Measurements from ENCODE around the gene FAF2.
A peak's percentile ranks its signal among the peaks of the same experiment; 100 is the strongest.
"Not testable (repeated sequence)": the region's sequence is repeated elsewhere in the genome, so short reads cannot be mapped to it uniquely, and the experiment has no call there.

The FAF2 gene

GRCh38 chr5:176447978-176448608, at the start of gene FAF2:
TSS of gene FAF2 (plus strand) at chr5:176448385. CDS start at chr5:176448408, 23 bp downstream.
- peak; percentile 90 for DNase-seq (ENCODE audit: low read depth)

GRCh38 chr5:176400382-176401156, 47.6 kb upstream of the FAF2 start:
- DNase-seq (ENCODE audit: low read depth), result no peak

GRCh38 chr5:176401281-176402205, 46.6 kb upstream of the FAF2 start:
- no peak for DNase-seq (ENCODE audit: low read depth)

- DNase-seq (ENCODE audit: low read depth), result no peak
Measured at GRCh38 chr5:176405656-176406435, 42.3 kb upstream of the FAF2 start.

GRCh38 chr5:176406436-176407052, 41.6 kb upstream of the FAF2 start:
- no peak for DNase-seq (ENCODE audit: low read depth)

GRCh38 chr5:176407456-176408251, 40.5 kb upstream of the FAF2 start:
- no peak for DNase-seq (ENCODE audit: low read depth)

GRCh38 chr5:176408252-176408573, 40.0 kb upstream of the FAF2 start:
- not testable (repeated sequence) for DNase-seq (ENCODE audit: low read depth)

GRCh38 chr5:176408590-176408989, 39.6 kb upstream of the FAF2 start:
- DNase-seq (ENCODE audit: low read depth), result no peak

- no peak for DNase-seq (ENCODE audit: low read depth)
Measured at GRCh38 chr5:176409765-176410164, 38.4 kb upstream of the FAF2 start.

GRCh38 chr5:176410486-176411180, 37.6 kb upstream of the FAF2 start:
- no peak for DNase-seq (ENCODE audit: low read depth)

GRCh38 chr5:176412517-176413254, 35.5 kb upstream of the FAF2 start:
- no peak for DNase-seq (ENCODE audit: low read depth)

GRCh38 chr5:176413255-176413565, 35.0 kb upstream of the FAF2 start:
- DNase-seq (ENCODE audit: low read depth), result no peak

- no peak for DNase-seq (ENCODE audit: low read depth)
Measured at GRCh38 chr5:176413709-176414191, 34.4 kb upstream of the FAF2 start.

- DNase-seq (ENCODE audit: low read depth), result no peak
Measured at GRCh38 chr5:176414704-176415103, 33.5 kb upstream of the FAF2 start.

- DNase-seq (ENCODE audit: low read depth), result no peak
Measured at GRCh38 chr5:176415240-176415951, 32.8 kb upstream of the FAF2 start.

- DNase-seq (ENCODE audit: low read depth), result peak; percentile 82
Measured at GRCh38 chr5:176415952-176416924, 31.9 kb upstream of the FAF2 start, which contains the start of gene CLTB. TSS of gene CLTB (minus strand) at chr5:176416539. CDS start at chr5:176416363, 176 bp downstream.

- DNase-seq (ENCODE audit: low read depth), result no peak
Measured at GRCh38 chr5:176416965-176417364, 31.2 kb upstream of the FAF2 start.

Measured in T-helper 22 cell (primary cell).